NCI-H1105 (cell line): ENCODE measurements around the gene AKR7A2.

ENCODE experiments used
- DNase-seq: peaks from one replicate; lab custom pipeline; 2025; lab: John Stamatoyannopoulos, UW

The AKR7A2 gene

GRCh38 chr1:19325958-19326747 is 14.2 kb upstream of the AKR7A2 start:
- no peak for DNase-seq

- DNase-seq: no peak
Observed at GRCh38 chr1:19325368-19325957, 13.5 kb upstream of the AKR7A2 start.

- DNase-seq: no peak
Observed at GRCh38 chr1:19324665-19324990, 12.7 kb upstream of the AKR7A2 start.

- no peak for DNase-seq
Observed at GRCh38 chr1:19323987-19324664, 12.2 kb upstream of the AKR7A2 start.

- DNase-seq: no peak
Observed at GRCh38 chr1:19322481-19322880, 10.5 kb upstream of the AKR7A2 start.

- DNase-seq: no peak
Observed at GRCh38 chr1:19321071-19321470, 9.1 kb upstream of the AKR7A2 start.

- no peak for DNase-seq
Observed at GRCh38 chr1:19319196-19319595, 7.3 kb upstream of the AKR7A2 start.

GRCh38 chr1:19317126-19317910 is 5.4 kb upstream of the AKR7A2 start:
- DNase-seq: no peak

GRCh38 chr1:19315378-19316198 is 3.6 kb upstream of the AKR7A2 start:
- no peak for DNase-seq

GRCh38 chr1:19313961-19314882 is 2.3 kb upstream of the AKR7A2 start:
- DNase-seq: no peak

GRCh38 chr1:19313636-19313959 is 1.7 kb upstream of the AKR7A2 start:
- no peak for DNase-seq

GRCh38 chr1:19312782-19313635 is 1.1 kb upstream of the AKR7A2 start:
- DNase-seq: no peak

- DNase-seq: peak; percentile 42
Observed at GRCh38 chr1:19311503-19311930, 427 bp downstream of the AKR7A2 start.

- DNase-seq: peak; percentile 1
Observed at GRCh38 chr1:19310720-19311502, 1.0 kb downstream of the AKR7A2 start.

- DNase-seq: no peak
Observed at GRCh38 chr1:19310061-19310460, 1.9 kb downstream of the AKR7A2 start.

GRCh38 chr1:19309123-19309813 is 2.7 kb downstream of the AKR7A2 start:
- DNase-seq: no peak

GRCh38 chr1:19308509-19308907 is 3.4 kb downstream of the AKR7A2 start:
- no peak for DNase-seq

GRCh38 chr1:19307794-19308508 is 4.0 kb downstream of the AKR7A2 start:
- DNase-seq: no peak
